Measurements from ENCODE around the gene BCL3. TPM values are rescaled to one million over a fixed set of nuclear protein-coding genes. Genes with fewer than 3 reads are reported as not detected.

BCL3 gene
- total and polyA plus RNA-seq, 2 experiments from 2014 or later = 1.4 to 4.1 TPM

GRCh38 chr19:44807162-44807561 is 58.7 kb downstream of the BCL3 start:
- Mint-ChIP-seq H3K27ac (no peak overlapping the region), H3K9me3 (no peaks in the 10 kb centered on the region; the same call in 2 of the 3 replicates), H3K27me3 (ENCODE audit: insufficient read depth, low read depth, poor library complexity) (peaks cover 47% of the 10 kb centered on the region), H3K36me3 (ENCODE audit: low read depth) (peaks cover 17% of the 10 kb centered on the region), H3K4me3 (no peak overlapping the region), H3K4me1 (peaks cover 41% of the 10 kb centered on the region)
- H3K36me3 ChIP-seq (ENCODE audit: insufficient read depth) = no peaks in the 10 kb centered on the region
- H3K4me3 ChIP-seq = peak overlapping the region; percentile 14; the same call in 1 of the 2 replicates
- 0 out of 2 replicates have a peak, but pooled peaks cover 6% of the 10 kb centered on the region for H3F3A ChIP-seq (replicated peaks; ENCODE audit: low read depth)
- no peak overlapping the region for H2AFZ ChIP-seq
- no peak overlapping the region for H3K27ac ChIP-seq (ENCODE audit: low read depth)
- H3K79me2 ChIP-seq (replicated peaks; ENCODE audit: insufficient read depth) = no peaks in the 10 kb centered on the region
- DNase-seq (ENCODE audit: low spot score) (peak; percentile 32), ATAC-seq (no peak; the same call in 2 of the 3 replicates)
- peaks cover 6% of the 10 kb centered on the region; the same call in 1 of the 2 replicates for H4K20me1 ChIP-seq (replicated peaks; ENCODE audit: insufficient read depth)
- peak overlapping the region; percentile 24 for H3K4me2 ChIP-seq
- peaks cover 34% of the 10 kb centered on the region for H3K4me1 ChIP-seq (ENCODE audit: insufficient read depth)
- TF ChIP-seq EZH2phosphoT487 (IDR thresholded peaks at IDR 0.05; ENCODE audit: unreplicated experiment) = no peak
- TF ChIP-seq POLR2AphosphoS5 (IDR thresholded peaks at IDR 0.05; ENCODE audit: low read depth) = 0 out of 2 replicates have a peak, but pooled peaks have one; percentile 11
- TF ChIP-seq ZNF462 (CRISPR knock-in tag; IDR thresholded peaks at IDR 0.05) = no peak
- H3K9me2 ChIP-seq (ENCODE audit: insufficient read depth) = no peaks in the 10 kb centered on the region
- H3K27me3 ChIP-seq (ENCODE audit: insufficient read depth) = peaks cover 55% of the 10 kb centered on the region

DNA sequence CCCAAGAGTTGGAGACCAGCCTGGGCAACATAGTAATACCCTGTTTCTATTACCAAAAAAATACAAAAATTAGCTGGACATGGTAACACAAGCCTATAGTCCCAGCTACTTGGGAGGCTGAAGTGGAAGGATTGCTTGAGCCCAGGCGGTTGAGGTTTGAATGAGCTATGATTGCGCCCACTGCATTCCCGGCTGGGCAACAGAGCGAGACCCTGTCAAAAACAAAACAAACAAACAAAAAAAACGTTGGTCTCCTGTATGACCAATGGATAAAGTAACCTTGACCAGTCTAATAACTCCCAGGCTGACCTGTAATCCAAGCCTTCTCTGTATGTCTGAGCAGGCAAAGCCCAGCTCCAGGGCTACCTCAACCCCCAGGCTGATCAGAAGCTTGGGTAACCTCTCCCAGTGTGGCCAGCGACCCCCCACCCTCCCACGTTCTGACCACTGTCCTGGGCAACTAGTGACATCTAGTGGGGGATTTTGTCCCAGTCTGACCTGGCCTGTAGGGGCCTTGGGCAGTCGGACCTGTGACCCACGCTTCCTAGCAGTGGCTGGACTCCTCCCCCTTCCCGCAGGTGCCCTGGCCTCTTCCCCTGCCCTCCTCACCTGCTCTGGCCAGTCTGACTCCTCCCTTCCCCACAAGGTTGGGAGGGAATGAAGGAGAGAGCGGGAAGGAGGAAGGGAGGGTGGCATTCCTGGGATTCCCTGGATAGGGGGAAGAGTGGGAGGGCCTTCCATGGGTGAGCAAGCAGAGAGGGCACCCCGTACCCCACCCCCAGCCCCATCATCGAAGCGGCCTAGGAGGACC is 59.3 kb downstream of the BCL3 start:
- no peaks in the 10 kb centered on the region; the same call in 2 of the 3 replicates for H3K9me3 Mint-ChIP-seq
- TF ChIP-seq ZNF462 (CRISPR knock-in tag; IDR thresholded peaks at IDR 0.05) (no peak), POLR2AphosphoS5 (IDR thresholded peaks at IDR 0.05; ENCODE audit: low read depth) (peak; percentile 73), EZH2phosphoT487 (IDR thresholded peaks at IDR 0.05; ENCODE audit: unreplicated experiment) (no peak)

More for the DNA sequence above, 59.3 kb downstream of the BCL3 start:
- H3K9me2 ChIP-seq (ENCODE audit: insufficient read depth) = no peaks in the 10 kb centered on the region
- H3F3A ChIP-seq (replicated peaks; ENCODE audit: low read depth) = 0 out of 2 replicates have a peak, but pooled peaks cover 6% of the 10 kb centered on the region
- peaks cover 7% of the 10 kb centered on the region for H4K20me1 ChIP-seq (replicated peaks; ENCODE audit: insufficient read depth)
- ATAC-seq (peak; percentile 85), DNase-seq (ENCODE audit: low spot score) (peak; percentile 99)
- H3K4me2 ChIP-seq = peak overlapping the region; percentile 99
- Mint-ChIP-seq H3K4me1 (peaks cover 41% of the 10 kb centered on the region), H3K27me3 (ENCODE audit: insufficient read depth, low read depth, poor library complexity) (peaks cover 41% of the 10 kb centered on the region), H3K4me3 (peak overlapping the region; percentile 78), H3K27ac (peak overlapping the region; percentile 95), H3K36me3 (ENCODE audit: low read depth) (peaks cover 17% of the 10 kb centered on the region)
- H3K36me3 ChIP-seq (ENCODE audit: insufficient read depth) = no peaks in the 10 kb centered on the region
- no peak overlapping the region for H2AFZ ChIP-seq
- H3K79me2 ChIP-seq (replicated peaks; ENCODE audit: insufficient read depth) = no peaks in the 10 kb centered on the region
- H3K4me1 ChIP-seq (ENCODE audit: insufficient read depth) = peaks cover 34% of the 10 kb centered on the region
- H3K4me3 ChIP-seq = peak overlapping the region; percentile 85
- H3K27ac ChIP-seq (ENCODE audit: low read depth) = peak overlapping the region; percentile 98
- H3K27me3 ChIP-seq (ENCODE audit: insufficient read depth) = peaks cover 48% of the 10 kb centered on the region

All from GM23338 (cell line).